Right lung (tissue), 10 donors: ENCODE measurements around the gene SBF1. TPM values are rescaled to one million over a fixed set of nuclear protein-coding genes. Genes with fewer than 3 reads are reported as not detected.
"Not testable (repeated sequence)": the region's sequence is repeated elsewhere in the genome, so short reads cannot be mapped to it uniquely, and the experiment has no call there.

Experiments
- DNase-seq, 2 donors: peaks; one replicate each; pipeline ENCODE4 v3.0.0-alpha.2; 2013
- long read RNA-seq, 8 donors: transcript quantifications; one replicate each; lab custom pipeline, GENCODE V29; 2026
- polyA plus RNA-seq, 5 donors: library from polyadenylated mRNA; unstranded; fragments of 120-200 nt; gene quantifications; one replicate each; pipeline versions ENCODE4 v1.2.1 to v1.2.3, GENCODE V29; 2013; ENCODE audit warnings: inconsistent platforms in 1 of 5, low replicate concordance in 1 of 5; ENCODE audit not compliant: insufficient read length in 5 of 5, insufficient read depth in 1 of 5

SBF1 gene
- 10 to 100 TPM; 22.9 to 48.0 (median 37.1) TPM for polyA plus RNA-seq
- long read RNA-seq, donor 1, partial matches to known transcripts = 0 of 2 reads
- long read RNA-seq, donor 1, other reads (novel, unspliced or antisense) = 0 of 2 reads
- long read RNA-seq, donor 2, full-length matches to known transcripts = 3 of 3 reads
- long read RNA-seq, donor 2, partial matches to known transcripts = 0 of 3 reads
- long read RNA-seq, donor 2, other reads (novel, unspliced or antisense) = 0 of 3 reads
- long read RNA-seq, donor 3, partial matches to known transcripts = 0 of 2 reads
- long read RNA-seq, donor 3, other reads (novel, unspliced or antisense) = 0 of 2 reads
- long read RNA-seq, donor 4, partial matches to known transcripts = 0 of 2 reads
- long read RNA-seq, donor 4, other reads (novel, unspliced or antisense) = 0 of 2 reads
- long read RNA-seq, donor 5, partial matches to known transcripts = 0 of 3 reads
- long read RNA-seq, donor 5, other reads (novel, unspliced or antisense) = 0 of 3 reads
- long read RNA-seq, donor 6, full-length matches to known transcripts = 2 of 84 reads
- long read RNA-seq, donor 6, partial matches to known transcripts = 82 of 84 reads
- long read RNA-seq, donor 6, other reads (novel, unspliced or antisense) = 0 of 84 reads
- long read RNA-seq, donor 7, partial matches to known transcripts = 0 of 1 reads
- long read RNA-seq, donor 7, other reads (novel, unspliced or antisense) = 0 of 1 reads
- long read RNA-seq, donor 8, partial matches to known transcripts = 0 of 3 reads
- long read RNA-seq, donor 8, other reads (novel, unspliced or antisense) = 0 of 3 reads

DNA sequence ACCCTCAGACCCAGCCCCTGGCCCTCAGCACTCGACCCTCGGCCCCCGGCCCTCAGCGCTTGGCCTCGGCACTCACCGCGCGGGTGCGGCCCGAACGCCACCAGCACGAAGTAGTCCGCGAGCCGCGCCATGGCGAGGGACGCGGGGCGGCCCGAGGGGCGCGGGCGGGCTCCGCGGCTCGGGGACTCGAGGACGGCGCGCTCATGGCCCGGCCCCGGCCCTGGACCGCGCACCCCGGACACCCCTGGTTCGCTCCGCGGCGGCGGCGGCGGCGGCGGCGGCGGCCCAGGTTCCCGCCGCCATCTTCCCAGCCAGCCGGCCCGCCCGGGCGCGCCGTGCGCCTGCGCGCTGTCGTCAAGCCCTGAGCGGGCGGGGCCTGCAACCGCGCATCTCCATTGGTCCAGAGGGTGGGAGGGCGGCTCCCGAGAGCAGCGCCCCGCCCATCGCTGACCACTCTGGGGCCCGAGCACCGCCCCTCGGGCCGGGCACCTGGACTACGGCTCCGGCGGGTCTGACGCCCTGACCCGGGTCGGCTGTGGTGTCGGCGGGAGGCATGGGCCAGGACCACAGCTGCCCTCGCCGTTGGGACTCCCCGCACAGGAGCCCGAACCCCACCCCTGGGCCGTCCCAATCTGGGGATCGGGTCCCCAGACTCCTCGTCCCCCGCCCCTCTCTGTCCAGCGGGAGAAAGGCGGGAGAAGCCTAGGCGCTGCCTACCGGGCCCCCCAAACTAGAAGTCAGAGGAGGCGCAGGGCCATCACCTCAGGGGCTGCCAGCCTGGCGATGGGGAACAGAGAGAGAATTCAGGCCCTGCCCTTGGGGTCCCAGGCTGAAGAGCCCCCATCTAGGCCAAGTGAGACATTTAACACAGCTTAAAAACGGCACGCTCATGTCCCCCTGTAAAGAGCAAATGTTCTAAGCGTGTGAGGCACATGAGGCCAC, at the start of gene SBF1:
SBF1 (minus strand) TSS at position 326 of the 942 bp plus-strand sequence; CDS start at position 131, 195 bp downstream.
- DNase-seq = peak; percentile 91 to 93

- DNase-seq = no peak
Observed at GRCh38 chr22:50523806-50524675, 49.2 kb upstream of the SBF1 start.

DNA sequence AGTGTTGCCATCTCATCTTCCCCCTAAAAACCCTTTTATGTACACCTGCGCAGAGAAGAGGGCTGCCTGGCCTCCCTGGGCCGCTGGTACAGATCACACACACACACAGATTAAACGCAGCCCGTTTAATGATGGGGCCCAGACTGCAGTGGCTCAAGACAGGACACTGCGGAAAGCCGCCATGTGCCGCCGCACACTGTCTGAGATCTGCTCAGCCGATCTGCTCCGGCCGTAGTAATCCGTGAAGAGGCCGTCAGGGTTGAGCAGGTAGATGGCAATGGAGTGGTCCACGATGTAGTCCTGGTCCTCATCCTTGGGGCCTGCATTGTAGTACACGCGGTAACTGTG, 48.6 kb upstream of the SBF1 start:
- no peak for DNase-seq

- DNase-seq = no peak
Observed at GRCh38 chr22:50522806-50523438, 48.1 kb upstream of the SBF1 start.

GRCh38 chr22:50522208-50522805, 47.5 kb upstream of the SBF1 start:
- DNase-seq = no peak

DNA sequence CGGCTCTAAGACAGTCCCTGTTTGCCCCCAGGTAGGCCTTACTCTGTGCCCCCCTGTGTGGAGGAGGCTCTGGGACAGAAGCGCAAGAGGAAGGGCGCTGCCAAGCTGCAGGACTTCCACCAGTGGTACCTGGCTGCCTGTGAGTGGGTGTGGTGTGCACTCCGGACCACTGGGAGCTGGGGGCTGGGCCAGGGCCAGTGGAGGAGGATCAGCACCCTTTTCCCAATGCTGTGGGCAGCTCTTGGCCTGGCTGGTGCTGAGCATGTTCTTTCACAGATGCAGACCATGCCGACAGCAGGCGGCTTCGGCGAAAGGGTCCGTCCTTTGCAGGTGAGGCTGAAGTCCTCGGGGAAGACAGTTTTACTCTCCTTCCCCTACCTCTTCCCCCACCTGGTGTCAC, 46.9 kb upstream of the SBF1 start:
- DNase-seq = no peak

- no peak for DNase-seq
Observed at GRCh38 chr22:50520826-50521453, 46.1 kb upstream of the SBF1 start.

DNA sequence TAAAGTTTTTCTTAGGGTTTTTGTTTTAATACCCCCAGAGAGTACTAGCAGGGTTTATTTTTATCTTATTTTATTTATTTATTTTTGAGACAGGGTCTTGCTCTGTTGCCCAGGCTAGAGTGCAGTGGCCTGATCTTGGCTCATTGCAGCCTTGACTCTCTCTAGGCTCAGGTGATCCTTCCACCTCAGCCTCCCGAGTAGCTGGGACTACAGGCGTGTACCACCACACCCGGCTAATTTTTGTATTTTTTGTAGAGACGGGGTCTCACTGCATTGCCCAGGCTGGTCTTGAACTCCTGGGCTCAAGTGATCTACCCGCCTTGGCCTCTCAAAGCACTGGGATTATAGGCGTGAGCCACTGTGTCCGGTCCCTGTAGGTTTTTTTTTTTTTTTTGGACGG, 45.3 kb upstream of the SBF1 start:
- DNase-seq = not testable (repeated sequence)

GRCh38 chr22:50519151-50519550, 44.3 kb upstream of the SBF1 start:
- no peak for DNase-seq

GRCh38 chr22:50518606-50519005, 43.8 kb upstream of the SBF1 start:
- DNase-seq = no peak

DNA sequence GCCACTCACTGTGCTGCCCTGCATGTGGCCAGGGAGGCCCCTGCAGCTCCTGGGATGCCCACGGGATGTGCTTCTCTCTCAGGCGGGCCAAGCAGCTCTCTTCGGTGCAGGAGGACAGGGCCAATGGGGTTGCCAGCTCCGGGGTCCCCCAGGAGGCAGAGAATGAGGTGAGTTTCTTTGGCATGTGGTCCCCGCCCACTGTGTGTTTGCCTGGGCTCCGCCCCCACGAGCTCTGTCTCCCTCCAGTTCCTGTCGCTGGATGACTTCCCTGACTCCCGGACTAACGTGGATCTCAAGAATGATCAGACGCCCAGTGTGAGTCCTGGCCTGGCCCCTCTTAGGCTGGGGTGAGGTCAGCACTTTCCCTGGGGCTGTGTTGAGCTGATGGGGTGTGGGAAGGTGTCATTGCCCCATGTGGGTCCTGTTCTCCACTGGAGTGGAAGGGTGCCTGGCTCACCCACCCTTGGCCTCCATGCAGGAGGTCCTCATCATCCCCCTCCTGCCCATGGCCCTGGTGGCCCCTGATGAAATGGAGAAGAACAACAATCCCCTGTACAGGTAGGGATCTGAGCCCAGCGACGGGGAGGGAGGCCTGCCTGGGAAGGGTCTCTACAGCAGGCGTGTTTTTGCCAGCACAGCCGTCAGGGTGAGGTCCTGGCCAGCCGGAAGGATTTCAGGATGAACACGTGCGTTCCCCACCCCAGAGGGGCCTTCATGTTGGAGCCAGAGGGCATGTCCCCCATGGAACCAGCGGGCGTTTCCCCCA, 42.8 kb upstream of the SBF1 start:
- DNase-seq = no peak

DNA sequence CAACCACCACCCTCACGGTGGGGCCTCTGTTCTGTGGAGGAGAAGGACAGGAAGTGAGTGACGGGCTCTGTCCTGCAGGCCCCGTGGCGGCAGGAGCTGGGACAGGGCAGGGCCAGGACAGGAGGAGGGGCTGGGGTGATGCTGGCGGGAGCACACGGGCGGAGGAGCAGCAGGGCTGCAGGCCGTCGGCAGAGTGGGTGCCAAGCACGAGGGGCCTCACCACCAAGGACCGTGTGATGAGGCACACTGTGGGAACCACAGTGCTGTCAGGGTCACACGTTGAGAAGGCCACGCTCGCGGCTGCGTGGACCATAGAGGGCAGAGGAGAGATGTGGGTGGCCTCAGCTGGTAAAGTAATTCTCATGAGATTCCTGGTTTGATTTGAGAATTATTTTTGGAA, 42.1 kb upstream of the SBF1 start:
- no peak for DNase-seq

GRCh38 chr22:50516068-50516467, 41.2 kb upstream of the SBF1 start:
- no peak for DNase-seq

- no peak for DNase-seq
Observed at GRCh38 chr22:50513175-50513574, 38.3 kb upstream of the SBF1 start.

- no peak for DNase-seq
Observed at GRCh38 chr22:50508897-50509296, 34.1 kb upstream of the SBF1 start.

DNA sequence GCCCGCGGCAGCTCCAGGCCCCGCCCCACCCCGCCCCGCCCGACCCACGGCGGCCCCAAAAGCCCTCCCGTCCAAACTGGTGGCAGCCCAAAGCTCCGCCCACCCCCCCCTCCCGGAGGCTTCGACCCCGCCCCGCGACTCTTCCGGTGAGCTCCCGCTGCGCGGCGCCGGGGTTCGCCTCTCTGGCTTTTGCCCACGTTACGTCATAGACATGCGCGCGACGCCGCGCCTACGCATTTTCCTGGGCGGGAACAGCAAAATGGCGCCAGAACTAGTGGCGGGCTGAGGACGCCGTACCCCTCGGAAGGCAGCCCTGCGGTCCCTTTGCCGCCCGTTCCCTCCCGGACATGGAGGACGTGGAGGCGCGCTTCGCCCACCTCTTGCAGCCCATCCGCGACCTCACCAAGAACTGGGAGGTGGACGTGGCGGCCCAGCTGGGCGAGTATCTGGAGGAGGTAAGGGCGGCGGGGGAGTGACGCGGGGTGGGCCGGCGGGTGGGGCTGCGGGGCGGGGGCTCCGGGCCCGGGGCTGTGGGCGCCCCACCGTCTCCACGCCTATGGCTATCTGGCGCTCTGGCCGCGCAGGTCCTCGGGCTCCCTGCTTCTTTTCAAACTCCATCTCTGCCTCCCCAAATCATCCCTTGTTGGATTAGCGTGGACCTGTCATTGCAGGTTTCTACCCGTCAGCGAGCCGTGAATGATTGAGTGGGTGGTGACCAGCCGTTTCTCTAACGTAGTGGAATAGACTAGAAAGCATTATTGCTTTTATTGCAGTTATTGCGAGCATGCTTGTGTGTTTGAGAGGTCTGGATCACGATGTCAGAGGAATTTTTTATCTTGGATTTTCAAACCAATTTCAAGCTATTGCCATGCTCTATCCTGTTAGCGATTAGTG, 33.4 kb upstream of the SBF1 start, which contains the start of gene NCAPH2:
NCAPH2 (plus strand) TSS at position 234 of the 894 bp plus-strand sequence; CDS start at position 348, 114 bp downstream.
- peak; percentile 98 to 100 for DNase-seq

GRCh38 chr22:50507421-50507990, 32.7 kb upstream of the SBF1 start, which contains the start of gene LMF2:
TSS of gene LMF2 (minus strand) at chr22:50507702. CDS start at chr22:50507675, 27 bp downstream.
- DNase-seq = no peak
